ENCODE data around the gene ZNF506.
"Not testable (repeated sequence)": the region's sequence is repeated elsewhere in the genome, so short reads cannot be mapped to it uniquely, and the experiment has no call there.

Gene ZNF506

DNA sequence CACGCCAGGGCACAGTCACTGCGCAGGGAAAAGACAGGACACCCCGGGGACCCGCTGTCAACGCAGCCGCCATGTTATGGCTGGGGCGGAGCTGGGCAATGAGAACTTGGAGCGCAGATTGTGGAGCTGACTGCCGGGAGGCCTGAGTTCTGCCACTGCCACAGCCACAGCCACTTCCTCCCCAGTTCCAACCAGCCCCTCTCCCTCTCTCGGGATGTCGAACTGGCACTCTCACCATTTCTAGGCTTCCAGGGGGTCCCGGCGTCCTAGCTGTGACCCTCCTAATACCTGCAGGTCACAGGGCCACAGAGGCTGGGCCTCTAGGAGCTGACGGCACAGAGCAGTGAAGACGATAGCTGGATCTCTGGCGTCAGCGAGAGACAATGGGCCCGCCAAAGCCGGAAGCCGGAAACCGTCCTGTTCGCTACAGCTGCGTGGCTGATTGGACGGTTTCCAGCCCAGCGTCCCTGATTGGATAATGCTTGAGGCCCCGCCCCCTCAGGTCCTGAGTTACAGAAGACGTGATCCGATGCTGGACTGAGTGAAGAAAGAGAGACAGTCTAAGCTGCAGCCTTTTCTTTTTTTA is at the start of gene ZNF506:
Gene ZNF506 (minus strand): TSS at position 385 of the 586 bp plus-strand sequence. CDS start 147 bp downstream, at position 238.
- DNase-seq: peak; percentile 94

DNA sequence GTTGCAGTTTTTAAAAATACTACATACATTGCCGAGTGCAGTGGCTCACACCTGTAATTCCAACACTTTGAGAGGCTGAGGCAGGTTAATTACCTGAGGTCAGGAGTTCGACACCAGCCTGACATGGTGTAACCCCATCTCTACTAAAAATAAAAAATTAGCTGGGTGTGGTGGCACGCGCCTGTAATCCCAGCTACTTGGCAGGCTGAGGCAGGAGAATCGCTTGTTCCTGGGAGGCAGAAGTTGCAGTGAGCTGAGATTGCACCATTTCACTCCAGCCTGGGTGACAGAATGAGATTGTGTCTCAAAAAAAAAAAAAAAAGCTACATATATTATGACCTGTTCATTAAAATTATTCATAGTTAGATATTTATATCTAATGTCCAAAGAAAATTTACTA is 48.5 kb upstream of the ZNF506 start:
- DNase-seq: not testable (repeated sequence)

DNA sequence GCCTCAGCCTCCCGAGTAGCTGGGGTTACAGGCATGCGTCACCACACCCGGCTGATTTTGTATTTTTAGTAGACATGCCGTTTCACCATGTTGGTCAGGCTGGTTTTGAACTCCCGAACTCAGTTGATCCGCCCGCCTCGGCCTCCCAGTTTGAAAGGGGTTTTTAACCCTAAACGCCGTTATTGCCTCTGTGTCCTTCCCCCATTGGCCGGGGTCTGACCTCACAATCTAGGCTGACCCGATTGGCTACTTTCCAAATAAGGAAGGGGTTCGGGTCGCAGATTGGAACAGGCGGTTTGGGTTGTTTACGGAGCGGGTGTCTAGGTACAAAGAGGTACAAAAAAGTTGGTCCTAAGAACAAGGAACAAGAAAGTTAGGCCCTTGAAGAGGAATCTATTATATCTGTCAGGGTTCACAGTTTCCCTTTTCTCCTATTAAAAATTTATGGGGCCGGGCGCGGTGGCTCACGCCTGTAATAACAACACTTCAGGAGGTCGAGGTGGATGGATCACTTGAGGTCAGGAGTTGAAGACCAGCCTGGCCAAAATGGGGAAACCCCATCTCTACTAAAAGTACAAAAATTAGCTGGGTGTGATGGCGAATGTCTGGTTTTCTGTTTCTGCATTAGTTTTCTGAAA is 45.2 kb upstream of the ZNF506 start:
- peak; percentile 16 for DNase-seq

- peak; percentile 90 for DNase-seq
Observed at GRCh38 chr19:19865750-19866610, 44.4 kb upstream of the ZNF506 start, which contains the start of gene ZNF253. Gene ZNF253 (plus strand): TSS chr19:19865882. CDS start chr19:19865997, 115 bp downstream.

DNA sequence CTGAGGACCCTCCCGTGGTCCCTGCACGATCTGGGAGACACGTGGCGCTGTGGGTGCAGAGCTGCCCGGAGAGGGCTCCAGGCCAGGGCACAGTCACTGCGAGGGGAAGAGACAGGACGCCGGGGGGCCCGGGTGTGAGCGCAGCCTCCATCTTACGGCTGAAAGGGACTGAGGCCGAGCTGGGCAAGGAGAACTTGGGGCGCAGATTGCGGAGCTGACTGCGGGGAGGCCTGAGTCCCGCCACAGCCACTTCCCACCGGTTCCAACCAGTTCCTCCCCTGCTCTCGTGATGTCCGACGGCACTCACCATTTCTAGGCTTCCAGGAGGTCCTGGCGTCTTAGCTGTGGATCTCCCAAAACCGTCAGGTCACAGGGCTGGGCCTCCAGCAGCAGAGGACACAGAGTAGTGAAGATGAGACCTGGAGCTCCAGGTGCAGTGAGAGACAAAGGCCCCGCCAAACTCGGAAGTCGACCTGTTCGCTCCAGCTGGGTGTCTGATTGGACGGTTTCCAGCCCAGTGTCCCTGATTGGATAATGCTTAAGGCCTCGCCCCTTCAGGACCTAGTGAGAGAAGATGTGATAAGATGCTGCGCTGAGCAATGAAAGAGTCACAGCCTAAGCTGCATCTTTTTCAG is 39.3 kb upstream of the ZNF506 start:
- no peak for DNase-seq

- DNase-seq: no peak
Observed at GRCh38 chr19:19858751-19859150, 37.2 kb upstream of the ZNF506 start.

DNA sequence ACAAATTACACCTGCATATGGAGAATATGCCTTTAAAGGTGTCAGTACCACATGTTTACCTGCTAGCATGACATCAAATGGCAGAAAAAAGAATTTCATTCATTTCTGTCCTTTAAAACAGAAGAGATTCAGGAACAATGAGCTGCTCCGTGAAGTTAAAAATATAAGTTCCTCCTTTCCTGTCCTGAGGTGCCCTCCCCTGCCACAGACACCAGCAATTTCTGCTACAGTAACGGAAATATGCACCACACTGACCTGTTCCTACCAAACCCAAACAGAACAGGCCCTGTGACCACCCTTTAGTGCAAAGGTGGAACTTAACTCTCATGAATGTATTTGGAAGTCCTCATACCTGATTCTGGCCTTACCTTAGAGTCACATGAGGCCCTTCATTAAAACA is 30.2 kb upstream of the ZNF506 start:
- not testable (repeated sequence) for DNase-seq

DNA sequence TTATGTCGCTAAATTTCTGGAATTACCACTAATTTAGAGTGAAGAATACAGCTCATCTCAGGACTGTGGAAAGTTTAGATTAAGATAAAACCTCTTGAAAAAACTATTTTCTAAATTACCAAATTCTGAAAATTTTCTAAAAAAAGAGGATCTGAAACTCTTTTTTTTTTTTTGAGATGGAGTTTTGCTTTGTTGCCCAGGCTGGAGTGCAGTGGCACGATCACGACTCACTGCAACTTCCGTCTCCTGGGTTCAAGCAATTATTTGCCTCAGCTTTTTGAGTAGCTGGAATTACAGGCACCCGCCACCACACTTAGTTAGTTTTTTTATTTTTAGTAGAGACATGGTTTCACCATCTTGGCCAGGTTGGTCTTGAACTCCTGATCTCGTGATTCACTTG is 27.5 kb upstream of the ZNF506 start:
- DNase-seq: no peak

DNA sequence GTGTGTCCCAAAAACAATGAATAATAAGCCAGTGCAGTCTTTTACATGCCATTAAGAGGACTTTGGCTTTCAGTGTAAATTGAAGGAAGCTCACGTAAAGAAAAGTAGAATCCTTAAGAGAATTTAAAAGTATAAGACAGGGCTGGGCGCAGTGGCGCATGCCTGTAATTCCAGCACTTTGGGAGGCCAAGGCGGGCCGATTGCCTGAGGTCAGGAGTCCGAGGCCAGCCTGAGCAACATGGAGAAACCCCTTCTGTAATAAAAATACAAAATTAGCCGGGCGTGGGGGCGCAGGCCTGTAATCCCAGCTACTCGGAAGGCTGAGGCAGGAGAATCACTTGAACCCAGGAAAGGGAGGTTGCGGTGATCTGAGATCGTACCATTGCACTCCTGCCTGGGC is 26.2 kb upstream of the ZNF506 start:
- no peak for DNase-seq

GRCh38 chr19:19835560-19836038 is 14.0 kb upstream of the ZNF506 start:
- no peak for DNase-seq

GRCh38 chr19:19826875-19827274 is 5.3 kb upstream of the ZNF506 start:
- DNase-seq: no peak

DNA sequence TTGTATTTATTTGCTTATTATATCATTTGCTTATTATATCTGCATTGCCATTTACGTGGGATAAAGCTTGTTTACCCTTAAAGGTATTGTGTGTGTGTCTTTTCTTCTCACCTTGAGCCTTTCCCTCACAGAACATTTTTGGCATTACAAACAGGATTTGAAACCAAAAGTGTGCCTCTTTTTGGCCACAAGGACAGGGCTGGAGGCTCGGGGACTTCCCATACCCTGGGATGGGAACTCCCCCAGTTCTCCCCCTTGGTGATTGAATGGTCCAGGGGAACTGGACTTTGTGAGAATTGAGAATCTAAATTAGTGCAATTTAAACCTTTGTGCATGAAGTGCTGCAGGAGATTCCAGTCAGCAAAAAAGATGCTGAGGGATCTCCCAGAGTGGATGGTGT is 2.4 kb upstream of the ZNF506 start:
- DNase-seq: peak; percentile 44

- not testable (repeated sequence) for DNase-seq
Observed at GRCh38 chr19:19821976-19822375, 426 bp upstream of the ZNF506 start.

DNA sequence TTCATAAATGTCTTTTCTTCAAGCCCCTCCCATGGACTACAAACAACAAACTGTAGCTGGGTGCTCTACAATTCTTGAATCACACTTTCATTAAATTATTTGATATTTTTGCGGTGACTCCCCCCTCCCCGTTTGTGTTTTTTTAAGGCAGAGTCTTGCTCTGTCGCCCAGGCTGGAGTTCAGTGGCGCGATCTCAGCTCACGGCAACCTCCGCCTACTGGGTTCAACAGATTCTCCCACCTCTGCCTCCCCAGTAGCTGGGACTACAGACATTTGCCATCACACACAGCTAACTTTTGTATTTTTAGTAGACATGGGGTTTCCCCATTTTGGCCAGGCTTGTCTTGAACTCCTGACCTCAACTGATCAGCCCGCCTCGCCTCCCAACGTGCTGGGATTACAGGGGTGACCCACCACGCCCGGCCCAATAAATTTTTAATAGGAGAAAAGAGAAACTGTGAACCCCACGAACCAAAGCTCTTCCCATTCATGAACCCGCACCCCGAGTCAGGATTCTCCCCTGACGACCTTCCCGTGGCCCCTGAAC is 703 bp downstream of the ZNF506 start:
- DNase-seq: no peak

GRCh38 chr19:19817357-19817756 is 4.2 kb downstream of the ZNF506 start:
- DNase-seq: no peak

GRCh38 chr19:19816679-19817078 is 4.9 kb downstream of the ZNF506 start:
- no peak for DNase-seq

DNA sequence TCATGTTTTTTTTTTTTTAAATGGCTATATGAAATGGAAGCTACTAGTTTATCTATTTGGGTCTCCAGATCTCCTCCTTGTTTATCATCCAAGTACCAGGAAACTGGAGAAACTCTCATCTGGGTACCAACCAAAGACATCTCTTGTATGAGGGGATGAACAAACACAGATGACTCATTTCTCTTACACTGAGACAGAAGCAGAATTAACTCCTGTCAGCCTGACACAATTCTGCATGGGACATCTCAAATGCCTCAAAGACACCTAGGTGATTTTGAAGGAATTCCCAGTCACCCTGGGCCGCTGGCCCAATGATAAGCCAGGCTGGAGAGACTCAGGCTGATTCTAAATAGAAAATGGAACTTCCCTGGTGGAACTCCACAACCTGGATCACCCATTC is 9.6 kb downstream of the ZNF506 start:
- DNase-seq: not testable (repeated sequence)

- DNase-seq: no peak
Observed at GRCh38 chr19:19805480-19805879, 16.1 kb downstream of the ZNF506 start.

DNA sequence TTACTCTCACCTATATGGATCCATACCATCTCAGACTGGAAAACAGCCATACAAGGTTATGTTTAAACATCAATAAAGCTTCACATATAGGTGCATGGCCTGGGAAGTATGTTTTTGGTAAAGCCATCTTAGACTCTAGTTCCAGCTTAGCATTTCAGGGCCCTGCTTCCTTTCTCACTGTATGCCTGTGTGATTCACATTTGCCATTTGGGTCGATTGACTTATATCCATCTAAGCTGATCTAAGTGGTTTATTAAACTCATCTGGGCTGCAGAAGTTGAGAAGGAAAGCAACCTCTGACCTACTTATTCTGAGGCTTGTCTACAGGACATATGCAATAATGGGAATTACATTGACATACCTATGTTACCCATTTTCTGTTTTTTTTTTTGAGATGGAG is 33.5 kb downstream of the ZNF506 start:
- no peak for DNase-seq

GRCh38 chr19:19785476-19785875 is 36.1 kb downstream of the ZNF506 start:
- not testable (repeated sequence) for DNase-seq

- DNase-seq: no peak
Observed at GRCh38 chr19:19782783-19783182, 38.8 kb downstream of the ZNF506 start.

DNA sequence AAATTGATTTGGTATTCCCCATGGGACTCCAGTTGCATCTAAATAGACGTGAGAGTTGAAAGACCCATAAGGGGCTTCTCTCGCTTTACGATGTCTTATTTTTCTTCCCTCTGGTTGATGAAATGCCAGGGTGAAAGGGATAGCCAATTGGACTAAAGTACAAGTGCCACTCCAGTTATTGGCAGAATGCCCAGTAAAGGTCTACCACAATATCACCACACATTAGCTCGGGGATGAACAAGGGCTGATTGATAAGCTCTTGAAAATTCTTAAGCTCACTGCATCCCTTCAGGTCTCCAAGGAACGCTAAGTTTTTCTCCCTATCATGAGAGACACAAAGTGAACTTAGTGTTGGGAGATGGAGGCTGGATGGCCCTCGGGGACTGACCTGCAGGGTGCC is 39.8 kb downstream of the ZNF506 start:
- DNase-seq: not testable (repeated sequence)

DNA sequence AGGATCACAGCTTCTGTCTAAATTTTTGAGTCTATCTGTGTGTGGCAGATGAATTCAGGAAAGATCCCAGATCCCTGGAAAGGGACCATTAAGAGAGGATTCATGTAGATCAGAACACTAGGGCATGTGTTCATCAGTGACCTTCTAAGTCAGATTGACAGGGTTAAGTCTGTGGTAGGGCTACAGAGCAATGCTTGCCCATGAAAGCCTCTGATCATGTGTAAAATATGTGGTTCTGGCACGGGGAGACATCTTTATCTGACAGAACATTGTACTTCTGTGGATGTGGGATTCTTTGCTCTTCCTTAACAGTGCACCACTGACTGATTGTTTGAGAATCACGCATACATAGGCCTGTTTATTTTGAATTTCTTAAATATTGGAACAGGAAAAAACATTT is 42.9 kb downstream of the ZNF506 start:
- DNase-seq: no peak
